ENCODE measurements around the gene SDHB.

The SDHB gene

GRCh38 chr1:17053685-17054410, at the start of gene SDHB:
TSS of gene SDHB (minus strand) at chr1:17054032. CDS start at chr1:17054019, 13 bp downstream.
- DNase-seq, result peak; percentile 100

GRCh38 chr1:17102232-17102631, 48.4 kb upstream of the SDHB start:
- no peak for DNase-seq

GRCh38 chr1:17101261-17101660, 47.4 kb upstream of the SDHB start:
- no peak for DNase-seq

- no peak for DNase-seq
These were observed 45.9 kb upstream of the SDHB start for GRCh38 chr1:17099616-17100340.

GRCh38 chr1:17098446-17099317, 44.9 kb upstream of the SDHB start:
- DNase-seq, result no peak

- DNase-seq, result no peak
These were observed 44.0 kb upstream of the SDHB start for GRCh38 chr1:17097787-17098186.

GRCh38 chr1:17097147-17097546, 43.3 kb upstream of the SDHB start:
- no peak for DNase-seq

GRCh38 chr1:17096584-17096983, 42.8 kb upstream of the SDHB start:
- DNase-seq, result no peak

- no peak for DNase-seq
These were observed 41.3 kb upstream of the SDHB start for GRCh38 chr1:17095141-17095540.

- no peak for DNase-seq
These were observed 40.8 kb upstream of the SDHB start for GRCh38 chr1:17094664-17095063.

- no peak for DNase-seq
These were observed 40.1 kb upstream of the SDHB start for GRCh38 chr1:17093822-17094393.

- no peak for DNase-seq
These were observed 37.4 kb upstream of the SDHB start for GRCh38 chr1:17091252-17091651.

- DNase-seq, result no peak
These were observed 35.7 kb upstream of the SDHB start for GRCh38 chr1:17089506-17089905.

- no peak for DNase-seq
These were observed 32.9 kb upstream of the SDHB start for GRCh38 chr1:17086751-17087150.

GRCh38 chr1:17084787-17085186, 31.0 kb upstream of the SDHB start:
- DNase-seq, result no peak

GRCh38 chr1:17082761-17083160, 28.9 kb upstream of the SDHB start:
- DNase-seq, result no peak

GRCh38 chr1:17081439-17081838, 27.6 kb upstream of the SDHB start:
- DNase-seq, result no peak

GRCh38 chr1:17080880-17081279, 27.0 kb upstream of the SDHB start:
- DNase-seq, result no peak

- no peak for DNase-seq
These were observed 26.4 kb upstream of the SDHB start for GRCh38 chr1:17080085-17080759.

GRCh38 chr1:17078991-17079868, 25.4 kb upstream of the SDHB start:
- no peak for DNase-seq

GRCh38 chr1:17075470-17076255, 21.8 kb upstream of the SDHB start:
- DNase-seq, result peak; percentile 60
